Natural killer cell treated with Interleukin-12 subunit alpha and Interleukin-12 subunit beta and Interleukin-15 and Interleukin-18, amount 100 ng/mL, for 72 hours (primary cell): ENCODE results near the gene TAGLN. TPM values are rescaled to one million over a fixed set of nuclear protein-coding genes. Genes with fewer than 3 reads are reported as not detected.
A peak's percentile ranks its signal among the peaks of the same experiment; 100 is the strongest.

ENCODE experiments used
- ATAC-seq, 2 donors: fragments of 150-1000 bp; cut with Tn5 transposase in 1 of 2; sonication (Bioruptor Pico), chemical (Tn5 transposase) in 1 of 2; 2 replicates each; pipeline ENCODE4 v1.10.0; 2021
- DNase-seq: peaks from one replicate; pipeline ENCODE4 v3.0.0; 2022; ENCODE audit warnings: low spot score
- H3K27ac Mint-ChIP-seq, 2 donors: 1 replicate in 1 of 2; 2 replicates in 1 of 2; pipeline ENCODE4 v1.8.0; 2022; ENCODE audit warnings: mixed read lengths in 2 of 2, mild to moderate bottlenecking in 1 of 2, moderate library complexity in 1 of 2
- H3K27me3 Mint-ChIP-seq, 2 donors: 1 replicate in 1 of 2; 2 replicates in 1 of 2; pipeline ENCODE4 v1.8.0; 2022; ENCODE audit warnings: mixed read lengths in 2 of 2
- H3K36me3 Mint-ChIP-seq: one replicate; pipeline ENCODE4 v1.8.0; 2022; ENCODE audit warnings: mixed read lengths
- H3K4me1 Mint-ChIP-seq, 2 donors: 1 replicate in 1 of 2; 2 replicates in 1 of 2; pipeline ENCODE4 v1.8.0; 2022; ENCODE audit warnings: low read depth in 2 of 2, mixed read lengths in 2 of 2, mild to moderate bottlenecking in 1 of 2
- H3K4me3 Mint-ChIP-seq: one replicate; pipeline ENCODE4 v1.8.0; 2022; ENCODE audit warnings: mixed read lengths
- H3K9me3 Mint-ChIP-seq: 2 replicates; pipeline ENCODE4 v1.8.0; 2022; ENCODE audit warnings: mixed read lengths
- total RNA-seq, 2 donors: library from RNA; stranded (reverse); gene quantifications; one replicate each; pipeline ENCODE4 v1.2.3, GENCODE V29; 2022

Gene TAGLN
- total RNA-seq, result 1 to 10 TPM; 4.8 to 7.4 TPM

GRCh38 chr11:117199053-117199915 lies at the start of gene TAGLN:
TAGLN (plus strand) TSS chr11:117199370; CDS start chr11:117203014, 3,644 bp downstream.
- peak; percentile 53 for DNase-seq

GRCh38 chr11:117152066-117152465 lies 47.1 kb upstream of the TAGLN start:
- no peaks in the 10 kb centered on the region for H3K27me3 Mint-ChIP-seq
- DNase-seq, result no peak
- H3K27ac Mint-ChIP-seq, result no peak overlapping the region
- peaks cover 7 to 12% of the 10 kb centered on the region in 2 donors for H3K4me1 Mint-ChIP-seq
- no peak for ATAC-seq
- H3K36me3 Mint-ChIP-seq, result peaks cover 6% of the 10 kb centered on the region
- H3K4me3 Mint-ChIP-seq, result no peak overlapping the region
- no peaks in the 10 kb centered on the region for H3K9me3 Mint-ChIP-seq

More at GRCh38 chr11:117199053-117199915, at the start of gene TAGLN:
- H3K4me3 Mint-ChIP-seq, result no peak within 1 kb of the TSS
- peaks cover 0 to 4% of the 10 kb centered on the region in 2 donors for H3K4me1 Mint-ChIP-seq
- no peaks in the 10 kb centered on the region for H3K36me3 Mint-ChIP-seq
- no peaks in the 10 kb centered on the region for H3K27me3 Mint-ChIP-seq
- H3K27ac Mint-ChIP-seq, result no peak within 1 kb of the TSS
- no peaks in the 10 kb centered on the region for H3K9me3 Mint-ChIP-seq
- no peak for ATAC-seq

GRCh38 chr11:117154468-117154867 lies 44.7 kb upstream of the TAGLN start:
- ATAC-seq (no peak), DNase-seq (no peak)
- Mint-ChIP-seq H3K27ac (no peak overlapping the region), H3K27me3 (no peaks in the 10 kb centered on the region), H3K9me3 (no peaks in the 10 kb centered on the region), H3K4me3 (no peak overlapping the region), H3K4me1 (peaks cover 0 to 15% of the 10 kb centered on the region in 2 donors), H3K36me3 (no peaks in the 10 kb centered on the region)

- H3K27me3 Mint-ChIP-seq, result no peaks in the 10 kb centered on the region
- ATAC-seq, result no peak
- DNase-seq, result no peak
- H3K4me1 Mint-ChIP-seq, result peaks cover 0 to 18% of the 10 kb centered on the region in 2 donors
- H3K9me3 Mint-ChIP-seq, result no peaks in the 10 kb centered on the region
- H3K4me3 Mint-ChIP-seq, result no peak overlapping the region
- H3K27ac Mint-ChIP-seq, result no peak overlapping the region
- no peaks in the 10 kb centered on the region for H3K36me3 Mint-ChIP-seq
Observed at GRCh38 chr11:117157507-117157906, 41.7 kb upstream of the TAGLN start.

DNA sequence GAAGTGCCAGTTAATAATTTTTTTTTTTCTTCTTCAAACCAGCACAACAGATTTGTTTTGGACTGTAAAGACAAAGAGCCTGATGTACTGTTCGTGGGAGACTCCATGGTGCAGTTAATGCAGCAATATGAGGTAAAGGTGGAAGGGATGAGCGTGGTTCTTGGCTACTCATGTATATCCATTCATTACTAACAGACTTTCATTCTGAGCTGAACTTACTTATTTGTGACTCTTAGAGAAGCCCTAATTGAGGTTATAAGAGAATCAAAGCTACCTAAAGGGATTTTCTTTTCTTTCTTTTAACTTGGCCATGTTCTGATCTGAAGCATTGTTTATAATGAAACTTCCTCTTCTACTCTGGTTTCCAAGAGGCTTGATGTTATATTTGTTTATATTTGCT lies 39.3 kb upstream of the TAGLN start:
- peaks cover 0 to 18% of the 10 kb centered on the region in 2 donors for H3K4me1 Mint-ChIP-seq
- H3K4me3 Mint-ChIP-seq, result no peak overlapping the region
- ATAC-seq (no peak), DNase-seq (no peak)
- no peaks in the 10 kb centered on the region for H3K36me3 Mint-ChIP-seq
- no peak overlapping the region for H3K27ac Mint-ChIP-seq
- no peaks in the 10 kb centered on the region for H3K27me3 Mint-ChIP-seq
- no peaks in the 10 kb centered on the region for H3K9me3 Mint-ChIP-seq

DNA sequence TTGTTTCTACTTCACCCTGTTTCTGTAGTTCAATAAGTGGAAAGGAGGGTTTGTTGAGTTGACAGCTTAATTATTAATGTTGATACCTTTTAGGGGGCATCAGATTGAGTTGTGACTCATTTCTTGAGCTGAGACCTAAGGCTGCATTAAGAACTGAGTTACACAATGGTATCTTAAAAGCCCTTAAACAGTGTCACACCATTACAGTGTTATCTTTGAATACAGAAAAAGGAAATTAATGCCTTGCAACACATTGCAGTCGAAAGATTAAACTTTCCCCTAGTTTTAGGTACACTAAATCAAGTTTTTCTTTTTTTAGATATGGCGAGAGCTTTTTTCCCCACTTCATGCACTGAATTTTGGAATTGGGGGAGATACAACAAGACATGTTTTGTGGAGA lies 38.3 kb upstream of the TAGLN start:
- DNase-seq, result no peak
- Mint-ChIP-seq H3K9me3 (no peaks in the 10 kb centered on the region), H3K27ac (peak overlapping the region in 1 of 2 donors; percentile 28), H3K36me3 (peaks cover 6% of the 10 kb centered on the region), H3K4me3 (no peak overlapping the region), H3K27me3 (no peaks in the 10 kb centered on the region), H3K4me1 (peaks cover 0 to 18% of the 10 kb centered on the region in 2 donors)
- no peak for ATAC-seq

GRCh38 chr11:117166491-117166890 lies 32.7 kb upstream of the TAGLN start:
- Mint-ChIP-seq H3K4me3 (no peak overlapping the region), H3K27ac (no peak overlapping the region), H3K4me1 (peaks cover 0 to 3% of the 10 kb centered on the region in 2 donors), H3K36me3 (peaks cover 15% of the 10 kb centered on the region), H3K27me3 (no peaks in the 10 kb centered on the region), H3K9me3 (no peaks in the 10 kb centered on the region)
- ATAC-seq (no peak), DNase-seq (no peak)

- no peak overlapping the region for H3K4me3 Mint-ChIP-seq
- no peak overlapping the region for H3K27ac Mint-ChIP-seq
- DNase-seq, result no peak
- no peak for ATAC-seq
- no peaks in the 10 kb centered on the region for H3K27me3 Mint-ChIP-seq
- peaks cover 15% of the 10 kb centered on the region for H3K36me3 Mint-ChIP-seq
- peaks cover 4 to 7% of the 10 kb centered on the region in 2 donors for H3K4me1 Mint-ChIP-seq
- no peaks in the 10 kb centered on the region for H3K9me3 Mint-ChIP-seq
Observed at GRCh38 chr11:117169736-117170135, 29.4 kb upstream of the TAGLN start.

GRCh38 chr11:117170210-117170609 lies 29.0 kb upstream of the TAGLN start:
- peaks cover 4 to 7% of the 10 kb centered on the region in 2 donors for H3K4me1 Mint-ChIP-seq
- no peak overlapping the region for H3K27ac Mint-ChIP-seq
- no peaks in the 10 kb centered on the region for H3K27me3 Mint-ChIP-seq
- DNase-seq, result no peak
- no peaks in the 10 kb centered on the region for H3K9me3 Mint-ChIP-seq
- no peak overlapping the region for H3K4me3 Mint-ChIP-seq
- H3K36me3 Mint-ChIP-seq, result peaks cover 14% of the 10 kb centered on the region
- ATAC-seq, result no peak

DNA sequence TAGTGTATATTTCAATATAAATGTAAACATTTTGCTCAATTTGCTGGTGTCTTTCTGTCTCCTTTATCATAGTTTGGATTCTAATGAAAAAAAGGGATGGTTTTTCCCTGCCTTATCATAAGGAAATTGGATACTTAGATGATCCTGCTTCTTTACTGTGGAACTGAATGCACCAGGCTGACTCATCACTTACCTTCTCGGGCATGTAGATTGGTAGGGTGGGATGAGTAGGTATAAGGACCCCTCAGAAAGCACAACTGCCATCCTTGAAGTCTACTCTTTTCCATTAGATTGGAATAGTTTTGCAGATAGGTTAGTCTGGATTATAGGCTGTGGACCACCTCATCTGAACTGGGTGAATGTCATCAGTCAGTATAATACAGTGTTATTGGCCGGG lies 28.2 kb upstream of the TAGLN start:
- Mint-ChIP-seq H3K9me3 (no peaks in the 10 kb centered on the region), H3K36me3 (peaks cover 9% of the 10 kb centered on the region), H3K27ac (no peak overlapping the region), H3K27me3 (no peaks in the 10 kb centered on the region), H3K4me1 (peaks cover 4% of the 10 kb centered on the region in 2 donors), H3K4me3 (no peak overlapping the region)
- no peak for DNase-seq
- no peak for ATAC-seq

DNA sequence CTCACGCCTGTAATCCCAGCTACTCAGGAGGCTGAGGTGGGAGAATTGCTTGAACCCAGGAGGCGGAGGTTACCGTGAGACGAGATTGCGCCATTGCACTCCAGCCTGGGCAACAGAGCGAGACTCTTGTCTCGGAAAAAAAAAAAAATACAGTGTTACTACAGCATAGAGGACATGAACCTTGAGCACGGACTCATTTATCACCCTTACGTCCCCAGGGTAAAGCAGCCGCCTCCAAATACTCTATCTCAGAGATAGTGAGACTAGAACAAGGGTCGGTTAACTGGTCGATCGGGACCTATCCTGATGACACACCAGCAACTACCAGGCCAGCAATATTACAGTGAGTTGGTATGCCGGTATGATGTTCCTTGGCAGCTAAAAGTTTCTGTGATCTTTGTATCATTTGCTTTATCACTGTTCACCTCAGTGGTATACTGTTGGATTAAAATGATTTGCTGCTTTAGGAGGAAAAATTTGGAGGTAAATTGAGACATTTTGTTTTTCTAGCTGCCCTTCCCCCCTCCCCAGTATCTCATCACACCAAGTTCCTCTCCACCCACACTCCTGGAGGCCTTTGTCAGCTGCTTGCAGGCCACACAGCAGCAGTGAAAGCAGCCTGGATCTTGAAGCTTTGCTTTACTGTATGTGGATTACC lies 27.6 kb upstream of the TAGLN start:
- DNase-seq, result no peak
- peaks cover 6% of the 10 kb centered on the region for H3K36me3 Mint-ChIP-seq
- H3K9me3 Mint-ChIP-seq, result no peaks in the 10 kb centered on the region
- peaks cover 4% of the 10 kb centered on the region in 2 donors for H3K4me1 Mint-ChIP-seq
- no peaks in the 10 kb centered on the region for H3K27me3 Mint-ChIP-seq
- H3K27ac Mint-ChIP-seq, result no peak overlapping the region
- no peak overlapping the region for H3K4me3 Mint-ChIP-seq
- ATAC-seq, result no peak

- DNase-seq, result no peak
- no peak overlapping the region for H3K4me3 Mint-ChIP-seq
- H3K36me3 Mint-ChIP-seq, result no peaks in the 10 kb centered on the region
- H3K4me1 Mint-ChIP-seq, result peaks cover 6 to 7% of the 10 kb centered on the region in 2 donors
- H3K27me3 Mint-ChIP-seq, result no peaks in the 10 kb centered on the region
- ATAC-seq, result no peak
- no peaks in the 10 kb centered on the region for H3K9me3 Mint-ChIP-seq
- peak overlapping the region; percentile 33 to 59 for H3K27ac Mint-ChIP-seq
Observed at GRCh38 chr11:117172724-117173421, 26.3 kb upstream of the TAGLN start.

DNA sequence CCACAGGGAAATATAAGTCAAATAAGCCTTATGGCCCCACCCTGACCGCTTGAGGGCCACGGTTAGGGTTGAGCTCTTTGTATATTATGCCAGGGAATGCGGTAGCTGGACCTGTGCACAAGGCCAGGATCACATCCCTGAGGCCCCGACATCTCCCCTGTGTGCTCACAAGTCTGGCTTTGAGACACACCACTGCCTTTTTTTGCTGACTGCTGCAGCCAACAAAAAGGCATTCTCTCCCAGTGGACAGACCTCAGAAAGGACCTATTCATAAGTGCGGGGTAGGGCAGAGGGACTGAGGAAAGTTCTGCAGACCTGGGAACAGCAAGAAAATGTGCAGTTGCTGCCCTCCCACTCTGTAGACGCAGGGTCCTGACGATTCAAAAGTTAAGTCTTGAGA lies 24.1 kb upstream of the TAGLN start:
- DNase-seq (no peak), ATAC-seq (no peak)
- H3K36me3 Mint-ChIP-seq, result no peaks in the 10 kb centered on the region
- H3K4me3 Mint-ChIP-seq, result no peak overlapping the region
- peaks cover 20 to 22% of the 10 kb centered on the region in 2 donors for H3K4me1 Mint-ChIP-seq
- H3K27me3 Mint-ChIP-seq, result no peaks in the 10 kb centered on the region
- no peaks in the 10 kb centered on the region for H3K9me3 Mint-ChIP-seq
- H3K27ac Mint-ChIP-seq, result no peak overlapping the region

GRCh38 chr11:117175781-117176180 lies 23.4 kb upstream of the TAGLN start:
- Mint-ChIP-seq H3K4me3 (no peak overlapping the region), H3K27ac (no peak overlapping the region), H3K27me3 (no peaks in the 10 kb centered on the region), H3K4me1 (peaks cover 23 to 28% of the 10 kb centered on the region in 2 donors), H3K36me3 (no peaks in the 10 kb centered on the region), H3K9me3 (no peaks in the 10 kb centered on the region)
- ATAC-seq, result no peak
- DNase-seq, result no peak
